HG02852 (cell line): Measurements from ENCODE around the gene HOXA6.

Source experiments
- ATAC-seq: cut with Tn5 transposase; IDR thresholded peaks from one replicate; pipeline ENCODE4 v1.9.1; 2021; ENCODE audit warnings: mild to moderate bottlenecking, moderate library complexity; ENCODE audit not compliant: unreplicated experiment

The HOXA6 gene

DNA sequence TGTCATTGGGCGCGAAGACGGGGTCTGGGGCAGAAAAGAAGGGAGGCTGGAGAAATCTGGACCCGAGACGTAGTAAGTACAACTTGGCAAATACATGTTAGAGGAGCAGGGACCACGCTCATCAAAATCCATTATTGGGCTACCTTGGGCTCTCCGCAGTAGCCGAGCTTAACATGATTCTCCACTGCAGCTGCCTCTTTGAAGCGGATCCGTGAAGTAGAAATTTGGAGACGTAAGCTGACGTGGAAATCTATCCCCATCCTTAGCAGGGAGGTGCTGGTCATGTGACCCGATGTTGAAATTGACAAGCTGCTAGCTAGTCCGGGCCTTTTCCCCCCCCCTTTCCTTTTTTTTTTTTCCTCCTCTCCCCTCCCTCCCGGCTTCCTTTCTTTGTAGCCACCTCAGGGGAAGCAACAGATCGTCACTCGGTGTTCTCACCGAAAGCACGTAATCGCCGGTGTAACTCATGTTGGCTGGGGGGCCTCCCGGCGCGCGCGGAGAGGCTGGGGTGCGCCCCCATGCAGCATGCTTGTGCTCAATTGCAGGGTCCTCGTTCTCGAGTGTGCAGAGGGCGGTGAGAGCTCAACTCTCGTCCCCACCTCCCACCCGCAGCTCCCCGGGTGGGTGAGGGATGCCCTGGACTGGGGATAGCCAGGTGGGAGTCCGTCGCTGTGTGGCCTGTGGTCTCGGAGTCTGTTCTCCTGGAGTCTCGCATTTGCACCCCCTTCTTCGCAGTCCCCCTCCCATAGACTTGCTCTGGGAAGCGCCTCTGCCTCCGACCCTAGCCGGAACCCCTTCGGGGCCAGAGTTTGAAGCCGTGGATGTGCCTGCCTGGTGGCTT is 37.7 kb upstream of the HOXA6 start, which contains the start of gene HOXA11:
Gene HOXA11 (minus strand): TSS at position 220 of the 841 bp plus-strand sequence. CDS start 88 bp downstream, at position 132.
- no peak for ATAC-seq

DNA sequence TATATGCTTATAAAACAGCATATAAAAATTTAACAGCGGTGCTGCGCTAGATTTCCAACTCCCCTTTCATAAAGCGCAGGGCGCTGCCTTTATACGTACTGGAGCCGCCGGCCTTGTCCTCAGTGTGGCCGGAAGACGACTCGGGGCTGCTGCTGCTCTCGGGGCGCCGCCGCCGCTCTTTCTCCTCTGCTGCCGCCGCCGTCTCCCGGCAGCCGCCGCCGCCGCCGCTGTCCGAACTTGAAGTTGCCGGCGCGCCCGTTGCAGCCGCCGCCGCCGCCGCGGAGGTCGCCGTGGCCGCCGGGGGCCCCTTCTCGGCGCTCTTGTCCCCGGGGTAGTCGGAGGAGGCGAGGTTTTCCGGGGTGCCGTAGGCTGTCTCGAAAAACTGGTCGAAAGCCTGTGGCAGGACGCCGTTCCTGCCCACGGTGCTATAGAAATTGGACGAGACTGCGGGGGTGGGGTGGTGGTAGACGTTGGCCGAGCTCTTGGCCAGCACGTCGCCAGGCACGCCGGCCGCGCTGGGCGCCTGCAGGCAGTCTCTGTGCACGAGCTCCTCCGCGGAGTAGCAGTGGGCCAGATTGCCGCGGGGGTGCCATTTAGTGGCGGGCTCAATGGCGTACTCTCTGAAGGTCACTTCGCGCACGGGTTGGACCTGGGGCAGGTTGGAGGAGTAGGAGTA is 36.9 kb upstream of the HOXA6 start:
- no peak for ATAC-seq

DNA sequence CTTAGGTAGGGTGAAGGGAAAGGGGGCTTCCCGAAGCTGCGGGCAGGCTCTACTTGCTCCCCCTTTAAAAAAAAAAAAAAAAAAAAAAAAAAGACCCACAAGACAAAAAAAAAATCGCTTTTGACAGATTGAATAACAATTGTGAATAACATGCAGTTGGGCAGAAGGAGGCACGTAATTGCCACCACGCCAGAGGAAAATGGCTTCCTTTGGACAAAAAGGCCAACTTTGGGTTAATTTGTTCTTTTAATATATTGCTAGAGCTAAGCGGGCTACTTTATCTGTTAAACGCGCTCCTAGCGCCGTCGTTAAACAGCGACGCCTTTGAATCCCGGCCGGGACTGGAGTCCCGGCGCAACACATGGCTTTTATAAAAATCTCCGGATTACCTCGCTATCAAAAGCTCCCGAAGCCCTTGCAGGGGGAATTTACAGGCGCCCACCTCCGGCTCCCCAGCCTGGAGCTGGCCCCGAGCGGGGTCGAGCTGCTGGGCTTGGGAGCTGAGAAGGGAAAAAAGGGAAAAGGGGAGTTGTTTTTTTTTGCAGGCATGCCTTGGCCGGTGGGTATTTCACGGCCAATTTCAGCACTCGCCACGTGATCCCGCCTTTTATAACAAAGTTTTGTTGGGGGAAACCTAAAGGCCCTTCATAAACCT is 36.2 kb upstream of the HOXA6 start:
- ATAC-seq = no peak

DNA sequence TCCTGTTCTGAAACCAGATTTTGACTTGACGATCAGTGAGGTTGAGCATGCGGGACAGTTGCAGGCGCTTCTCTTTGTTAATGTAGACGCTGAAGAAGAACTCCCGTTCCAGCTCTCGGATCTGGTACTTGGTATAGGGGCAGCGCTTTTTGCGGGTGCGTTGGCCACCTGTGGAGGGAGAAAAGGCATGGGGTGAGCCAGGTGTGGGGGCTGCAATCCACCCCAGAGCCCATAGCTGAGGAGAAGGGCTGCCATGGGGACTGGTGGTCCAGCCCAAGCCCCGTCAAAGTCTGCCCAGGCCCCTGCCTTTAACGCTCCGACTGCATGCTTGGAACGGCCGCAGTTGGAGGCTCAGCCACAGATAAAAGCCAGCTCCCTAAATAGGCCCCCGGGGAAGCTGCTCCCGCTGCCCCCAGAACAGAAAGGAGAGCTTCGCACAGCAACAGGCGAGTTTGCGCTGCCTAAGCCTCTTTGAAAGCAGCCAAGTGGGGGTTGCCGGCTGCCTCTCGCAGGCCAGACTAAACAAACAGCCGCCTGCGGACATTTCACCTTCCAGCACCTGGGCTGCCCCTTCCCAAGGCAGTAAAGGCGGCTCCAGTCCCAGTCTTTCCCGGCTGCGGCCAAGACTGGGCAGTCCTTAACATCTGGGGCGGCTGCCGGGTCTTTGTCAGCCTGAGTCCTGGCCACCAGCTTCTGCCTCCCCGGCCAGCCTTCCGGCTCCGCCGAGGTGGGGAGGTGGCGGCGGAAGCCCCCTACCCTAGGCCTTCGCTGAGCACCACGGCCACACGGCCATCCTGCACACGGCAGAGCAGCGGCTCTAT is 35.5 kb upstream of the HOXA6 start:
- no peak for ATAC-seq

DNA sequence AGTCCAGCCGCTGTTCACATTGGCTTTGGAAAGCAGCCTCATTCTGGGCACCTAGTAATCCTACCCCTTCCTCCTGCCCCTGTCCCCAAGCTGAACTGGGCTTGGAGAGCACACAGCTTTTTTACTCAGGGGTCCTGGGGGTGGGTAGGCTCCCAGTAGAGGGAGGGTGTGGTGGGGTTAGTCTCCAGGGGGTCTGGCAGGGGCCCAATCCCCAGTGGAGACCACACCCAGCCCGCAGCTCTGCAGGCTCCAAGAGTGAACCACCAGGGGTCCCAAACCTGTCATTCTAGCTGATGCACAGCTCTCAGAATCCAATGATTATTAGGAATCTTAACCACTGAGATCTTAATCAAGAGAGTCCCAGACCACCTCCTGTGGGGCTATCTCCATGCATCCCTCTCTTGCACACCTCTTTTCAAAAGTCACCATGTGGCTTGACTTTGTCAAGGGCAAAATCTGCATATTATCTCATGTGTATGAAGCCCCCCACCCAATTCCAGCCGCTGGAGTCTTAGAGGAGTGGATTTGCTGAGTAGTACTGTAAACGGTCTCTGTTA is 34.8 kb upstream of the HOXA6 start:
- ATAC-seq = no peak

DNA sequence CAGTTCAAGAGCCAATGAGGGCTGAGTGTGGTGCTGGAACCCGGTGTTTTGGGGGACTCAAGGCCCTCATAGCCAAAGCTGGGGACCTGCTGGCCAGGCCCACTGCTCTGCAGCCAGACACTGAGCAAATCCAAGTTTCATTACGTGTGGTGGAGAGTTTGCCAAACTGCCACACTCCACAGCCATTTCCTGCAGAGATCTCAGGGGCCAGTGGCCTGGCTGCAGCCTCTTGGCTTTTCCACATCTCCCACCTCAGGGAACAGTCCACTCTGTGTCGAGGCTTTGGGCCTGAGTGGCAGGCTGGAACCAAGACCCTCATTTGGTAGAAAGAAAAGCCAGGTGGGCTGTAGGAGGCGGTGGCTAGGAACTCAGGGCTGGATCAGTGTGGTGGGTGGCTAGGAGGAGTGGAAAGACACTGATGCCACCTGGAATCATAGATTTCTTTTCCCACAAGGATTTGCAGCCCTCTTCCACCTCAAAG is 34.3 kb upstream of the HOXA6 start:
- no peak for ATAC-seq

DNA sequence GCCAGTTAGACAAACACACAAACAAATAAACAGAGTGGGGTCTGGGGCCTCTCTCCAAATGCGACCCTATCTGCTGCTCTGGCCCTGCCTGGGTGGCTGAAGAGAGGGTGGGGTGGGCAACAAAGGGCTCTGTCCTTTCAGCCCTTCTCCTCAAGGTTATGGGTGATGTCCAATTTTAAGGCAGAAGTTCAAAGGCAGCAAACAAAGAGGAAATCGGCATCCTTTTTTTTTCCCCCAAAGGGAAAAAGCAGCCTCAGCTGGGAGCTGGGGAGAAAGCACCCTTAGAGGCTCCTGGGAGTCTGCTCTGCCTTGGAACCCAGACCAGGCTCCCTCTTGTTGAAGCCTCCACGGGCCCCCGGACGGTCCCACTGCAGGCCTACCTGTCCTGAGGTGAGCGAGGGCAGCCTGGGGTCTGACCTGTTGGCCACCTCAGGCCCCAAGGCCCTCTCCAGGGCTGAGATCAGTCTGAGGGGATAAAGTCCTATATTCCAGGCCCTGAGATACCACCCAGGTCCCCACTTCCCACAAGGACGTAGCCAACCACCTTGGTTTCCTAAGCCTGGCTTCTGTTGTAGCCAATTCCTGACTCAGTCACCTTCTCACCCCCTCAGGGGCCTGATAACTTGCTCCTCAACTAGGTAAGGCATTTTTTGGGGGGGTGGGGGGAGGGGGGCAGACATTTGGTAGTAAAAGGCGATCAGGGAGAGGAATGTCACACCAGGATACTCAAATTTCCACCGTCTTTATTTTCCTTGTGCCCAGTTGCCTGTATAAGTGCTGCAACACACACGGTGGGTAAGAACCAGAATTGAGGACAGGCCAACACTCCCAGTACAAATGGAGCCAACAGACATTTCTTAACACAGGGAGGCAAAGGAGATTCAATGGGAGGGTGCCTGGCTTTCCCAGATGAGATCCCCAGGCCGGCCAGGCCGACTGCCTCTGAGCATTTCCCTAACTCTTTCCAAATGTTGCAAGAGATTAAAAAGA is 33.2 kb upstream of the HOXA6 start:
- no peak for ATAC-seq

DNA sequence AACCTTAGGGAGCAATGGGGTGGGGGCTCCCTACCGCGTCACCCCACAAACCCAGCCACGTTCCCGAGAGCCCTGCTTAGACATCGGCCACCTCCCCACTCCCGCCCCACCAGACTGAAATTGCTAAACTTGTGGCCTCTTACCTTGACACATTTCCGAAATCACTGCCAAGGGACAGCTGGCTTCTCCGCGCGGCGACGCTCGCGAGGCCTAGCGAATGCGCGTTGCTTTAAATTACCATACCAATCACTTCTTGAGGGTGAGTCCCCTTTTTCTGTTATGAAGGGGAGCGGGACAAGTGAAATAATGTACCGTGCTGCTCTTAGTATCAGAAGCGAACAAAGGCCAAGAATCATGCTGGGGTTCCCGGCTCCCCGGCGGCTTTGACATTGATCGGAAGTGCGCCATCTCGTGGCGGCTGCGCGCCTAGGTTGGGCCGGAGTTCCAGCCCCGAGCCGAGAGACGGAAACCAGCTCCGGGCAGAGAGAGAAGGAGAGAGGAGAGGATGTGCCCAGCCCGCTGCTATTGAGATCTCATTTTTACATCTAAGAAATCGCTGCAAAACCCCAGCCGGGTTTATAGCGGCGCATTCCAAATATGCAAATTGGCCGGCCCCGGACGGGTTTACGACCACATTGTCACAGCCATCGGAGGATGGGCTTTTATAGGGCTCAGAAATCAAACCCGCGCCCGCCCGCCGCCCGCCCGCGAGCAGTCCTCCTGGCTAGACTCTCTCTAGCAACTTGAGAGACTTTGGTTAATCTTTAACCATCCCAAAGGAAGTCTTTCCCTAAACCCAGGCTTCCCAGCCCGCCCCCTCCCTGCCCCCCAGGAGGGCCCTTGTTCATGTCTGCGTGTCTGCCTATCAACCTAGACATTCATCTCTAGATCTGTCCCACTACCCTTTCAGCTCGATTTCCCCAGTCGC is 32.2 kb upstream of the HOXA6 start:
- ATAC-seq = no peak

DNA sequence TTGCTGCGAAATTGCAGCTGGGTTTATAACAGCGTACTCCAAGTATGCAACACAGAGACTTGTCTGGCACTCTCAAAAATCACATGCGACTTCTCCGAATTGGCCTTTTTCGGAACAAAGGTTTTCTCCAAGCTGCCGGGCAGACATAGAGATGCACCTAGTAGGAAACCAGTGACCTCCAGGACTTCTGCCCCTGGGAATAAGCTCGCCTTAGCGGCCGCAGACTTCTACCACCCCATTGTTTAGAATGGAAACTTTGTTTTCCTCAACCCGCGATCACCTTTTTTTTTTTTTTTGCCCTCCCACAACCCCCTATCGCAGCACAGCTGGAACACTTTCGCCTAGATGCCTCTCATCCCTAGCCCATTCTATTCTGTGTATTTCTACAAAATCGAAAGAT is 31.5 kb upstream of the HOXA6 start:
- no peak for ATAC-seq

DNA sequence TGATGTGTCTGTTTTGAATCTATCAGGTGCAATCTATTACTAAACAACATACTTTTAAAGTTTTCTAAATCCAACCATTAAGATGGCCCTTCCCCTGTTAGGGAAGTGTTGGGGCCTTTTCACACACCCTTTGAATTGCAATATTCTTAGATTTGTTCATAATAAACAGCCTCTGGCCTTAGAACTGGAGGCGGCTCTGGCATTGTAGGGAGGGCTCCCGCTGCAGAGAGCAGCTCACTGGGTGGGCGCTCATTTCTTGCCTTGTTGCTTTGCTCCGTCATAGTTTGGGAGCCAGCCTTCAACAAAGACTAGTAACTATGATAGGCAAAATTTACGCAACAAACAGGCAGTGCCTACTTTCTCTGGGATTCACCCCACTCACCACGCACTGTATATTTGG is 30.8 kb upstream of the HOXA6 start:
- ATAC-seq = no peak

DNA sequence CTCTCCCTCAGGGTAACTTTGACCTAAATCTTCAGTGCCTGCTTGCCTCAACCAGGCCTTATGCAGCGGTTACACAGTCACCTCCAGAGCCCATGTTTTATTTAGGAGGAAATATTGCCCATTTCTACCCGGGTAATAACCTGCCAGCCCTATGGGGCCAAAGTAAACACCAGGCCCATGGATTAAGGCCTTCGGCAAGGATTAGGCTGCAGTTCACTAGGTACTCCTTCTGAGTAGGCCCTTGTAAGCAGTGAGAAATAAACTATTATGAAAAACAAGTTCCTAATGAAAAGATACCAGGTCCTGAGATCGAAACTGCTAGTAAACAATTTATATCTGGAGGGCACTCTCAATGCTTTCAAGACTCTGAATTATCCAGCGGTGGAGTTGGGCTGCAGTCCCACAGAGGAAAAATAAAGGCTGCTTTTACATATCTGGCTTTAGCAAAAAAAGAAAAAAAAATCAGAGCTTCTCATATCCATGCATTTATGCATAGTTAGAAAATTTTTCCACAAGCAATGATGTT is 30.3 kb upstream of the HOXA6 start:
- no peak for ATAC-seq

DNA sequence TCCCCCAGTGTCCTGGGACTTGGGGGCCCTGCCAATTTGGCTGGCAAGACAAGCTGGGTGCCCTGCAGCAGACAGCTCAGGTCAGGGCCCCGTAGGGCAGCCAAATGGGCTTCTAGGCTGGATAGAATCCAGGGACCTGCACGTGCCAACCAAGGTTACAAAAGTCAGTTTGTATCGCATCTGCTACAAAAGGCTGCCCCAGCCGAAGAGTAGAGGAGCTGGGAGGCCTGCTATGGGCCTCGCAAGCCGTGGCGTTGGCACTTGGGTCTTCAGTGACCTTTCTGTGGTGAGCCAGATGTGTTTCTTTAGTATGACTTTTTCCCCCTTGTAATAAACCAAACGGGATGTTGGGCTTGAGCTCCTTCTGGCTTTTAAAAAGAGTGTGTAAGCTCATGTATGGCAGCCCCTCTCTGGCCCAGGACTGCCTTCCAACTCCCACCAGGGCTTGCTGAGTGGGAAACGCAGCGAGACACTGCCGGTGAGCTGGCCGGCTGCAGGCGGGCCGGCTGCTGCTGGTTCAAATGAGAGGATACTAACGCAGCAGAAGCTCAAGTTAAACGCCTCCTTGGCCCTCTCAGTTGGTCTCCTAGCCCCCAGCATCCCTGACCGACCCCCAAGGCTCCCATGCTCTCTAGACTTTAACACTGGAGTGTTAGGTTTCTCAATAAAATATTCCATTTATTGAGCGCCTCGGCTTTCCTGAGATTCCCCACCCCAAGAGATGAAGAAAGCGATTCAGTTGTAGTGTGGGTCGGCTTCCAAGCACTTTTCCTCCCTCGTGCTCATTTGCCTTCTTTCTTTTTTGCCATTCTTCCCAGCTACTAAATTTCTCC is 29.6 kb upstream of the HOXA6 start:
- ATAC-seq = no peak

DNA sequence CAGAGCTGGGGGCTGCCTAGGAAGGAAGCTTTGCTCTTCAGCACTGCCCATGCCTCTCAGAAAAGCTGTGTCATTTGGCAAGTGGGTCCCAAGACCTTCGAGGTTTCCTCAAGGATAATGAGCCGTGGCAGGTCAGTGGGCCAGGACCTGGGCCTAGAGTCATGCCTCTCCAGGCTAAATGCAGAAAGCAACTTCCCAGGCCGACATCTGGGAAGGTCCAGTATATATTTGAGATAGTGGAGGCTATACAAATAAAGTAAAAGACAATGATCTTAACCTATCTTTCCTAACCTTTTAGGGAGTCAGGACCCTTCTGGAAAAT is 28.9 kb upstream of the HOXA6 start:
- ATAC-seq = no peak

DNA sequence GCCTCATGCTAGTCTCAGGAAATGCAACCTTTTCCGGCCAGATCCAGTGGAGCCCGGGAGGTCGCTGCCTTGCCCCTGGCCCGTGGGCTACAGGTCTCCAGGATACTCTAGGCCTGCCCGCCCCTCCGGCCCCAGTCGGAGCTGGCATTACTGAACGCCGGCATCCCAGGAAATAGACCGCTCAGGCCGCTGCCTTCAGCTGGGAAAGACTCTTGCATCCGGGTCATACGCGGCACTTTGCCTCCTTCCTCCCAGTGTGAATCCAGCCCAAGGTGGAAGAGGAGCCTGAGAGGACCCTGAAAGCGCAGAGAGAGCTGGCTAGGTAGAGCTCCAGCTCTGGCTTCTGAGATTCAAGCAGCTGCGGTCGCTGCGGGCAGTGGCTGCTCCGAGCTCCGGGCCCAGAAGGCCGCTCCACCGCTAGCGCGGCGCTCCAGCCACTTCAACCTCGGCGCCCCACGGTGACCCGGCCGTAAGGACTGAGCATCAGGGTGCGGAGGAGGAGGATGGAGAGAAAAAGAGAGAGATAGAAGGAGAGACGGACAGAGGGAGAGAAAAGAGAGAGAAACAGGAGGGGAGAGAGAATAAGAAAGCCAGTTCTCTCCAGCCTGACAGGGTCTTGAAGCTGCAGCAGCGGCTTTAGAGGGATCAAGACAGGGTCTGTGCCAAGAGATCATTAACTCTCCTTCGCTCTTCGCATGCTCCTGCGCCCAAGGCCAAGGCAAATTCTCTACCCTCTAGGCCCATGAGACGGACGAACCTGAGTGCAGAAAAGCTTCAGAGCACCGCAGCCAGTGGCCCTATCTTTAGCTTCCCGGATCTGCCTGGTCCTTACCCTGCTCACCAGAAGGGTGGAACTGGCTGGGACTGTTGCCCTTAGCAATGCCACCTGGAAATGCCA is 28.3 kb upstream of the HOXA6 start:
- no peak for ATAC-seq

DNA sequence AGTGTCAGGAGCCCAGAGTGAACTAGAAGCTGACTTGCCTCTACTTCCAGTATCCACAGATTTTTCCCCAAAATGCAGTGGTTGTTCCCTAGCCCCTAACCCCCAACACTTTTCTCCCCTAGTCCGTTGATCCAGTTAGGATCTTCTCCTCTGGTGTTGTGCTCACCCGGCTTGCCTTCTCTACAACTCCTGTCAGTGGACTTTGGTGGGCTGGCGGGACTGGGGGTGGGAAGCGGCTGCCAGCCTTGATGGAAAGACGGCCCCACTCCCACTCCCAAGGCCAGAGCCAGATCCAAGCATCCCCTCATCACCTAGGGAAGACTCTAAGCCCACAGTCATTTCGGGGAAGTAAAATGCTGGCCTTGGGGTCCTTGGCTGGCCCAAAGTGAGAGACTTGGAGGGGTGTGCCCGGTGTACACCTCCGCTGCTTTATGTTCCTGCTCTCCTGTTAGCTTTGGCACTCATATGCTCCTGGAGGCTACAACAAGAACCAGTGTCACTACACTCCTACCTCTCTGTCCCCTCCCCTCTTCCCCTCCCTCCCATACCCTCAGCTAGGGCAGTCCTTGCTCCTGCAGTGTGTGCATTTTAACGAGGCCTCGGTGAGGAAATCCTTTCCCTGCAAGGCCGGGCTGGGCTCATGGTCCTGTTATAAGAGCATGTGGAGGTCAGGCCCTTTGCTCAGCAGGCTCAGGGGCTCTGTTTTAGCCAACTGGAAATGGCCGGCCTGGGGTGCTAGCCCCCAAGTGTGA is 27.5 kb upstream of the HOXA6 start:
- no peak for ATAC-seq
